SH-SY5Y (cell line): ENCODE data around the gene GALNT15.

Experiments used
- GATA2 ChIP-seq: IDR thresholded peaks from 2 replicates; pipeline ENCODE4 v1.6.1; 2011; ENCODE audit warnings: mild to moderate bottlenecking, low read depth, low read length
- GATA3 ChIP-seq: IDR thresholded peaks from 2 replicates; pipeline ENCODE4 v1.6.1; 2011; ENCODE audit warnings: low read depth, mild to moderate bottlenecking, low read length, moderate library complexity

DNA sequence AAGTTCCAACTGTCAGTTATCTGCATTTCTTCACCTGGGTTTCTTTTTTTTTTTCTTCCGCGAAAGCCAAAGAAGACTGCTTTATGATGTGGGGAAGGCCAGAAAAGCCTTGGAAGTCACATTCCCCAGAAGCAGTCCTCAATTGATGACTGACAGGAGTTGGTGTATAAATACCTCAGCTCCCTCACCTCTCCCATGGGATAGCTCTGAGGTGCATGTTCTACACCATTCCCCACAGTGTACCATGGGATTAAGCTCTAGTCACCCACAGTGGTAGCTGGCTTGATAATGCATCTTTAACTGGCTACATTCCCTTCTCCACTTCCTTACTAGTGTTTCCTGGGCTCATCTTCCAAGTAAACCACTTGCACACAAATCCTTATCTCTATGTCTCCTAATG, 59.8 kb downstream of the GALNT15 start:
- TF ChIP-seq GATA2: no peak
- TF ChIP-seq GATA3: no peak
